ENCODE measurements around the gene ASB8. TPM values are rescaled to one million over a fixed set of nuclear protein-coding genes. Genes with fewer than 3 reads are reported as not detected.

Gene ASB8
- polyA plus RNA-seq (ENCODE audit: insufficient read length), result 59.7 TPM

- DNase-seq (ENCODE audit: low read depth), result peak; percentile 97
Measured at GRCh38 chr12:48157018-48157888, at the start of gene ASB8. TSS of gene ASB8 (minus strand) at chr12:48157515. CDS start at chr12:48153496, 4,019 bp downstream.

- no peak for DNase-seq (ENCODE audit: low read depth)
Measured at GRCh38 chr12:48203192-48203591, 45.9 kb upstream of the ASB8 start, which contains the start of gene OR10AD1. TSS of gene OR10AD1 (minus strand) at chr12:48203292. CDS start at chr12:48203292, 0 bp downstream.

GRCh38 chr12:48202766-48203165 lies 45.5 kb upstream of the ASB8 start:
- no peak for DNase-seq (ENCODE audit: low read depth)

- no peak for DNase-seq (ENCODE audit: low read depth)
Measured at GRCh38 chr12:48201516-48201915, 44.2 kb upstream of the ASB8 start.

GRCh38 chr12:48201091-48201490 lies 43.8 kb upstream of the ASB8 start:
- no peak for DNase-seq (ENCODE audit: low read depth)

DNA sequence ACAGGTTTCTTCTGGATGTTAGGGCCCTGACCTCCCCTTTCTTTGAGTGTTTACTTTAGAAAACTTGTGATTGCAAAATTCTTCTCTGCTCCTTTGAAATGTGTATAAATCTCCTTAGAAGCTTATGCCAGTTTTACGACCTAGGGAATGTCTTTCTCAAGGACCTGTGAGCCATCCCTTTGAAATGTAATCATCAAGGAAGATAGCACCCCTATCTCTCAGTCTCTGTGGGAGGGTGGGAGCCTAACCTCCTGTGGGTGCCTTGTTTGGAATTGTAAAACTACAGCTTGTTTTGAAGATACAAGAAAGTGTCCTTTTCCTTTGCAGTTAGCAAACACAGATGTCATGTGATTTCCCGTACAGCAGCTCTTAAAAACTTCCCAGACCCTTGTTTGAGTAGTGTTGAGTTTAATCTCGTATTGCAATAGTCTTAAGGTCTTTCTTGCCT lies 42.5 kb upstream of the ASB8 start:
- DNase-seq (ENCODE audit: low read depth), result no peak

DNA sequence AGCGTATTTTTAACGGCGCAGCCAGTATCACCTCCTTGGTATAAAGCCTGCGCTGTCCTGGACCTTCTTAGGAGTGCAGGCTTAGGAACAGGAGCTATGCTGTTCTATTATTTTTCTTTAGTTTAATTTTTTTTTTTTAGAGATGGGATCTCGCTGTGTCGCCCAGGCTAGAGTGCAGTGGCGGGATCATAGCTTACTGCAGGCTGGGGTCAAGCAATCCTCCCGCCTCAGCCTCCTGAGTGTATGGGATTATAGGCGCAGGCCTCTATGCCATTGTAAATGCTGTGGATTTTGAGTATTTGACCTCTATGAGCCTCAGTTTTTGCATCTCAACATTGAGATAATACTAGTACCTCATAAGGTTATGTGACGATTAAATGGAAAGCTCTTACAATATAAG lies 41.7 kb upstream of the ASB8 start:
- DNase-seq (ENCODE audit: low read depth), result no peak

DNA sequence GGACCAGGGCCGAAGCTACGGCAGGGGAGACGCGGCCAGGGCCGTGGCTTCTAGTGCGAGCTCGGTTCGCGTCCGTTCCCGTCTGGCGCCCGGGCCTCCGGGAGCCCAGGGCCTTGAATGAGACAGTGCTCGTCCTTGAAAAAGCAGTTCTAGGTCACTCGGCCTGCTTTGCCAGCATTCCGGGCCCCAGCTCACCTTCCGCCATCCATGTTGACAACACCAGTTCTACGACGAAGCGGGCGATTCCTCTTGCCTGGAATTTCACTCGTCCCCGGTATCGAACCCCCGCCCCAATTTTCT lies 41.3 kb upstream of the ASB8 start:
- no peak for DNase-seq (ENCODE audit: low read depth)

- peak; percentile 71 for DNase-seq (ENCODE audit: low read depth)
Measured at GRCh38 chr12:48197971-48198671, 40.8 kb upstream of the ASB8 start.

DNA sequence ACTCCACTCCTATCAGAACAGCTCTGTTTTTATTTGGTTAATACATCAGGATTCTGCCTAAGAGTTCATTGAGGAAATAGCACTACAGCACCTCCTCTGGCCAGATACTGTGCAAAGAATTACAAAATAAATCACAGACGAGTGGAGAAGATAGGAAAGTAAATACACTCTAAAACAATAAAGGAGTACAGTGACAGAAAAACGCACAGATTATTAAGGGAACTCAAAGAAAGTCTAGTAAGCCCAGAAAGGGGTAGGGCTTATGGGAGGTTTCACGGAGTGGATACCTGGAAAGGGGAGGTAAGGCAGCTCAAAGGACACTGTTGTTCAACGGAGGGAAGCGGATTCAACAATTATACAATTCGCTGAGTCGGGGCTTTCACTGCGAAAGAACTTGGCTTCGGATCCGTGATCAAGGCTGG lies 40.2 kb upstream of the ASB8 start:
- DNase-seq (ENCODE audit: low read depth), result no peak

DNA sequence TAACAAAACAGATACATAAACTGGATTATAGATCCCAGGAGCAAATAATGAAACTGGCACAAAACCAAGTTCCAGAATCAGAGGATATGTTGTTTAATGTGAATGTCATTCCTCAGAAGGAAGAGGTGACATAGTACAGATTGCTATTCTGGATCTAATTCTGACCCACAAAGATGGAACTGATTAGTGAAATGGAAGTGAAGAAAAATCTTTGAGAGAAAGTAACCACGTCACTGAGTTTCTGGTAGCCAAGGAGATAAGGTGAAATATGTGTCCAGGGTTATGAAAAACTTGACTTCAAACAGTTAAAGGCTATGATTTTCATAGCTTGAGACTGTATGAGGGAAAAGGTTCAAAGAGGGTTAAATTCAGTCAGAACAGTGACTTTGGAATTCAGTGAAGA lies 37.5 kb upstream of the ASB8 start:
- DNase-seq (ENCODE audit: low read depth), result no peak

- no peak for DNase-seq (ENCODE audit: low read depth)
Measured at GRCh38 chr12:48193623-48194022, 36.3 kb upstream of the ASB8 start.

- DNase-seq (ENCODE audit: low read depth), result no peak
Measured at GRCh38 chr12:48192861-48193260, 35.5 kb upstream of the ASB8 start.

- no peak for DNase-seq (ENCODE audit: low read depth)
Measured at GRCh38 chr12:48191096-48191495, 33.8 kb upstream of the ASB8 start.

DNA sequence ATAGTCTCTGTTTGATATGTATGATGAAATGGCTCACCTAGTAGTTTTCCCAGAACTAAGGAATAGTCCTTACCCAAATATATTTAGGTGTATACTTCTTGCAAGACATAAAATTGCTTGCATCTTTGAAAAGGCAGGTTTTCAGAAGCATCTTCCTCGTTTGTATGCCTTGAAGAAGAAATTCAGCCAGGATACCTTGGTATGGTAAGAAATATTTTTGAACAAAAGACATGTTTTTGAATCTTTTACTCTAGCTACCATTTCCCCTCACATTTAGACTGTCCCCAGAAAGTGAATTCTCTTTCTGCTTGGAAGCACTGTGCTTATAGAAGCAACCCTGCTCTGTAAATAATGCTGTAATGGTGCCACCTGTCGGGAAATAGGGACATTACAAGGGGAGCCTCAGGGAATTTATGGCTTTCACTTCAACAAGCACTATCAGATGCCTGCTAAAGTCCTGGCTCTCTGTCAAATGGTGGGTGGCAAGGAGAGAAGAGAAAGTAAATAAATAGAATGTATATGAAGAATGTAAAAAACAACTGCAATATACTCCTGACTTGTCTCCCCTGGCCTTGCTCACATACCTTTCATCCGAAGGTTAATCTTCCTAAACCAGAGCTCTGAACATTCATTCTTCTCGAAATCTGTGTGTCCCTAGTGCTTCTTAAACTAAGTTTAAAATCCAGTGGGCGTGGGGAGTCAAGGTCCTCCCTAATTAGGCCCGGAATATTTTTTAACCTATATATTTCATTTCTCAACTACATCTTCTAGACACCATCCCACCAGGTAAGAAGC lies 32.2 kb upstream of the ASB8 start:
- no peak for DNase-seq (ENCODE audit: low read depth)

DNA sequence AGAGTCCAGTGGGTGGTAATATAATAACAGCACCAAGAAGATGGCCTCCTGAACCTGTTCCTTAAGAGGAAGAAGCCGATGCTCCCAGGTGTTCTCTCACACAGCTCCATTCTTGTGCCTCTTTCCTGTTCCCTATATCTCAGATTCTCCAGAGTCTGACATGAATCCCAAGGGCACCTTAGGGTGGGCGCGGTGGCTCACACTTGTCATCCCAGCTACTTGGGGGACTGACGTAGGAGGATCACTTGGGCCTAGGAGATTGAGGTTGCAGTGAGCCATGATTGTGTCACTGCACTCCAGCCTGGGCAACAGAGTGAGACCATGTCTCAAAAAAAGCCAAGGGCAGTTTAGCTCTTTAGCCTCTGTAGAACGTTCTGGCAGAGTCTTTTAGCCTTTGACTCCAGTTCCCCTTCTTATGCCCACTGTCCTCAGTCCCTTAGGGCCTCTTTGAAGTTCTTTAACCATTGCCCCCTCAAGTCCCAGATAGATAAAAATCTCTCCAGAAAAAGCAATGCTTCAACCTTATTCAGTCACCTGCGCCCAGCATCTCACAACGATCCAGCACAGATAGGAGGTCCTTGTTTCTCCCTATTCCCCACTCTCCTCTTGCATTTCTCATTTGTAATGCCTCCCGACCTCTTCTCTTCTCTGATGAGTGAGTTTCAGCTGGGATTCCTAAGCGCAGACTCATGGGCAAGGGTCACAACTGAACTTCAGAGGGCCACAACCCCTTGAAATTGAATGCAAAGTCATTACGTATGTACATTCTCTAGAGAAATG lies 30.8 kb upstream of the ASB8 start:
- no peak for DNase-seq (ENCODE audit: low read depth)

- DNase-seq (ENCODE audit: low read depth), result no peak
Measured at GRCh38 chr12:48185181-48185919, 28.0 kb upstream of the ASB8 start.

- DNase-seq (ENCODE audit: low read depth), result no peak
Measured at GRCh38 chr12:48184549-48184922, 27.2 kb upstream of the ASB8 start.

DNA sequence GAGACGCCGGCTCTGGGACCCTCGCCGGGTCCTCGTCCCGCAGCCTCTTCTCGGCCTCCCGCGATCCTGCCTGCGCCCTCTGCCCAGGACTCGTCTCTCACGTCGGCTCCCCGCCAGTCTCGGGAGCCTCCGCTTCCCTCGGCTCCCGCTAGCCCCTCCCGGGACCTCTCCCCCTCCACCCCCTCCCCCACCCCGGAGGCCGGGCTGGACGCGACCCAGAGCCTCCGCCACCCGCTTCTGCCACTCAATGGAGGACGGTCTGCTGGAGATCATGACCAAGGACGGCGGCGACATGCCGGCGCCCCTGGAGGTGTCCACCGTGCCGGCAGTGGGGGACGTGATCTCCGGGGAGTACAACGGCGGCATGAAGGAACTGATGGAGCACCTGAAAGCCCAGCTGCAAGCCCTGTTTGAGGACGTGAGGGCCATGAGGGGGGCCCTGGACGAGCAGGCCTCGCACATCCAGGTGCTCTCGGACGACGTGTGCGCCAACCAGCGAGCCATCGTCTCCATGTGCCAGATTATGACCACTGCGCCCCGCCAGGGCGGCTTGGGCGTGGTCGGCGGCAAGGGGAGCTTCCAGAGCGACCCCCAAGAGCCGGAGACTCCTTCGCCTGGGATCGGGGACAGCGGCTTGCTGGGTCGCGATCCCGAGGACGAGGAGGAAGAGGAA lies 26.7 kb upstream of the ASB8 start:
- no peak for DNase-seq (ENCODE audit: low read depth)

Measured in forelimb muscle (tissue), 1 donor.